ENCODE data around the gene ERCC1.

The ERCC1 gene

GRCh38 chr19:45464852-45465441 lies 41.2 kb upstream of the ERCC1 start:
- DNase-seq (ENCODE audit: low spot score): no peak
- no peak for TF ChIP-seq CTCF (IDR thresholded peaks at IDR 0.05; ENCODE audit: extremely low read depth, missing control alignments)

- no peak for DNase-seq (ENCODE audit: low spot score)
- no peak for TF ChIP-seq CTCF (IDR thresholded peaks at IDR 0.05; ENCODE audit: extremely low read depth, missing control alignments)
Observed at GRCh38 chr19:45464274-45464673, 40.6 kb upstream of the ERCC1 start.

- DNase-seq (ENCODE audit: low spot score): no peak
- no peak for TF ChIP-seq CTCF (IDR thresholded peaks at IDR 0.05; ENCODE audit: extremely low read depth, missing control alignments)
Observed at GRCh38 chr19:45463241-45463640, 39.5 kb upstream of the ERCC1 start.

GRCh38 chr19:45462174-45462573 lies 38.5 kb upstream of the ERCC1 start:
- no peak for DNase-seq (ENCODE audit: low spot score)
- TF ChIP-seq CTCF (IDR thresholded peaks at IDR 0.05; ENCODE audit: extremely low read depth, missing control alignments): no peak

- DNase-seq (ENCODE audit: low spot score): no peak
- no peak for TF ChIP-seq CTCF (IDR thresholded peaks at IDR 0.05; ENCODE audit: extremely low read depth, missing control alignments)
Observed at GRCh38 chr19:45460807-45461347, 37.2 kb upstream of the ERCC1 start.

GRCh38 chr19:45457776-45458175 lies 34.1 kb upstream of the ERCC1 start:
- DNase-seq (ENCODE audit: low spot score): no peak
- TF ChIP-seq CTCF (IDR thresholded peaks at IDR 0.05; ENCODE audit: extremely low read depth, missing control alignments): no peak

- DNase-seq (ENCODE audit: low spot score): no peak
- no peak for TF ChIP-seq CTCF (IDR thresholded peaks at IDR 0.05; ENCODE audit: extremely low read depth, missing control alignments)
Observed at GRCh38 chr19:45456500-45456815, 32.7 kb upstream of the ERCC1 start.
